Bronchial epithelial cell (primary cell): ENCODE measurements around the gene CIROP. TPM values are rescaled to one million over a fixed set of nuclear protein-coding genes. Genes with fewer than 3 reads are reported as not detected.

Source experiments
- DNase-seq: peaks from one replicate; pipeline ENCODE4 v3.0.0-alpha.2; 2010; ENCODE audit warnings: low read depth
- FAIRE-seq: peaks from 2 replicates; lab custom pipeline; 2011; peaks lifted over from hg19 to GRCh38; lab: Jason Lieb, UNC
- H3K27me3 ChIP-seq: 2 replicates; pipeline ENCODE4 v1.5.1; 2011; ENCODE audit warnings: low read length; ENCODE audit not compliant: control insufficient read depth, insufficient read depth
- H3K36me3 ChIP-seq: 2 replicates; pipeline ENCODE4 v1.5.1; 2011; ENCODE audit warnings: low read length; ENCODE audit not compliant: control insufficient read depth, insufficient read depth
- H3K4me3 ChIP-seq: 2 replicates; pipeline ENCODE4 v1.5.1; 2011; ENCODE audit warnings: mild to moderate bottlenecking, low read depth, low read length, control low read depth
- CTCF ChIP-seq: IDR thresholded peaks from 2 replicates; pipeline ENCODE4 v1.5.1; 2011; ENCODE audit warnings: mild to moderate bottlenecking, moderate library complexity, low read length, control low read depth, inconsistent platforms; ENCODE audit not compliant: insufficient read depth, severe bottlenecking
- total RNA-seq: library from RNA; depleted of rRNA; stranded (reverse); fragments of >200 nt; gene quantifications from 2 replicates; pipeline ENCODE4 v1.2.1, GENCODE V29; 2014

The CIROP gene
- total RNA-seq, 1 donor from 2014 or later, result not detected

DNA sequence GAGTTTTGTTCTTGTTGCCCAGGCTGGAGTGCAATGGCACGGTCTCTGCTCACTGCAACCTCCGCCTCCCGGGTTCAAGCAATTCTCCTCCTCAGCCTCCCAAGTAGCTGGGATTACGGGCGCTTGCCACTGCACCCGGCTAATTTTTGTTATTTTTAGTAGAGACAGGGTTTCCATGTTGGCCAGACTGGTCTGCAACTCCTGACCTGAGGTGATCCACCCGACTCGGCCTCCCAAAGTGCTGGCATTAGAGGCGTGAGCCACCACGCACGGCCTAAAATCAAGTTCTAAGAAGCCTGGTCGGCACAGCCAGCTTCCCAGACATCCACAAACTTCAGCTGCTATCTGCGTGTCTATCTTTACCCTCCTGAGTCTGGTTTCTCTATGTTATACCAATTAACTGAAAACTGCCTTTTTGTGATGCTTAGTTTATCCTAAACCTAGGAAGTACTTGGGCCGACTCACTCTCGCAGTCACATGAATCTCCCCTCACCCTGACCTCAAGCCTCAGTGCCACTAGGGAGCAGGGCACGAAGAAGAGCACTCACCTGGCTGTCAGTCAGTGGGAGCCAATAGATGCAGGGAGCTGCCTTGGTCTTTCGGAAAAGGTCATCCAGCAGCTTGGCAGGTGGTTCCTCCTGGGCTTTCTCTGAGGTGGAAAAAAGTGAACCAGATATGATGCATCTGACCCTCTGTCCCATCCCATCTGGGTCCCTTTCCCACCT, 44.1 kb downstream of the CIROP start:
- no peak for DNase-seq
- TF ChIP-seq CTCF, result no peak
- FAIRE-seq, result no peak
- H3K27me3 ChIP-seq, result no peaks in the 10 kb centered on the region
- H3K4me3 ChIP-seq, result no peak overlapping the region
- H3K36me3 ChIP-seq, result peaks cover 29% of the 10 kb centered on the region

GRCh38 chr14:23058654-23059504, 45.9 kb downstream of the CIROP start:
- no peak for DNase-seq

GRCh38 chr14:23057757-23058653, 46.8 kb downstream of the CIROP start:
- FAIRE-seq (no peak), DNase-seq (peak; percentile 73)
- TF ChIP-seq CTCF, result peak; percentile 95
- Histone ChIP-seq H3K36me3 (peaks cover 17% of the 10 kb centered on the region), H3K27me3 (no peaks in the 10 kb centered on the region), H3K4me3 (peak overlapping the region; percentile 45)

More at GRCh38 chr14:23058654-23059504, 45.9 kb downstream of the CIROP start:
- no peaks in the 10 kb centered on the region for H3K27me3 ChIP-seq
- no peak for FAIRE-seq
- H3K36me3 ChIP-seq, result peaks cover 23% of the 10 kb centered on the region
- no peak for TF ChIP-seq CTCF
- H3K4me3 ChIP-seq, result no peak overlapping the region

GRCh38 chr14:23056956-23057756, 47.6 kb downstream of the CIROP start, which contains the start of gene CDH24:
CDH24 (minus strand) TSS chr14:23057520; CDS start chr14:23055733, 1,787 bp downstream.
- TF ChIP-seq CTCF, result no peak
- no peaks in the 10 kb centered on the region for H3K27me3 ChIP-seq
- FAIRE-seq, result no peak
- peaks cover 16% of the 10 kb centered on the region for H3K36me3 ChIP-seq
- peak; percentile 36 for DNase-seq
- H3K4me3 ChIP-seq, result peak within 1 kb of the TSS; percentile 45
